HL-60 (cell line): ENCODE measurements around the gene KAZALD1.

Experiments
- CTCF ChIP-seq: IDR thresholded peaks from one replicate; pipeline ENCODE4 v1.5.1; 2011; ENCODE audit warnings: low read length, control low read depth, inconsistent platforms; ENCODE audit not compliant: insufficient read depth
- GABPA ChIP-seq: IDR thresholded peaks from 2 replicates; pipeline ENCODE4 v1.6.1; 2012; ENCODE audit warnings: low read depth
- POLR2AphosphoS5 ChIP-seq: IDR thresholded peaks from 2 replicates; pipeline ENCODE4 v1.6.1; 2012; ENCODE audit warnings: low read depth
- REST ChIP-seq: IDR thresholded peaks from 2 replicates; pipeline ENCODE4 v1.6.1; 2012; ENCODE audit warnings: low read depth; ENCODE audit not compliant: insufficient replicate concordance

- TF ChIP-seq CTCF (no peak), POLR2AphosphoS5 (no peak), GABPA (no peak), REST (no peak)
These were observed 15.2 kb upstream of the KAZALD1 start for GRCh38 chr10:101046332-101047238.
